H9 (cell line): ENCODE results near the gene FHL2. TPM values are rescaled to one million over a fixed set of nuclear protein-coding genes. Genes with fewer than 3 reads are reported as not detected.

ENCODE experiments used
- DNase-seq: peaks from one replicate; pipeline ENCODE4 v3.0.0-alpha.2; 2017
- H2AFZ ChIP-seq: one replicate; pipeline ENCODE4 v1.6.1; 2013; ENCODE audit warnings: mild to moderate bottlenecking, low read length, control low read depth, moderate library complexity
- H2AK5ac ChIP-seq: 2 replicates; pipeline ENCODE4 v1.6.1; 2013; ENCODE audit warnings: low read length, control low read depth, mixed read lengths; ENCODE audit not compliant: insufficient read length
- H2BK120ac ChIP-seq: one replicate; pipeline ENCODE4 v1.6.1; 2013; ENCODE audit warnings: low read depth, mild to moderate bottlenecking, low read length, control low read depth, inconsistent platforms; ENCODE audit not compliant: poor library complexity, severe bottlenecking
- H2BK12ac ChIP-seq: 2 replicates; pipeline ENCODE4 v1.6.1; 2013; ENCODE audit warnings: low read length, control low read depth, mixed read lengths, low read depth; ENCODE audit not compliant: insufficient read length
- H2BK15ac ChIP-seq: 2 replicates; pipeline ENCODE4 v1.6.1; 2013; ENCODE audit warnings: low read depth, low read length, control low read depth
- H2BK20ac ChIP-seq: one replicate; pipeline ENCODE4 v1.6.1; 2013; ENCODE audit warnings: low read depth, mild to moderate bottlenecking, low read length, control low read depth, inconsistent platforms; ENCODE audit not compliant: poor library complexity, severe bottlenecking
- H2BK5ac ChIP-seq: 2 replicates; pipeline ENCODE4 v1.6.1; 2013; ENCODE audit warnings: low read length, control low read depth, mixed read lengths; ENCODE audit not compliant: insufficient read length
- H3K14ac ChIP-seq: 2 replicates; pipeline ENCODE4 v1.6.1; 2013; ENCODE audit warnings: low read length, control low read depth; ENCODE audit not compliant: insufficient read depth
- H3K18ac ChIP-seq: 2 replicates; pipeline ENCODE4 v1.6.1; 2013; ENCODE audit warnings: low read depth, mild to moderate bottlenecking, mixed read lengths, low read length, control low read depth; ENCODE audit not compliant: insufficient read length
- H3K23ac ChIP-seq: 2 replicates; pipeline ENCODE4 v1.6.1; 2013; ENCODE audit warnings: low read length, control low read depth, mixed read lengths, low read depth; ENCODE audit not compliant: insufficient read length
- H3K23me2 ChIP-seq: 2 replicates; pipeline ENCODE4 v1.6.1; 2013; ENCODE audit warnings: low read depth, mild to moderate bottlenecking, mixed read lengths, low read length, control low read depth; ENCODE audit not compliant: insufficient read length, poor library complexity, severe bottlenecking
- H3K27ac ChIP-seq: 2 replicates; pipeline ENCODE4 v1.5.1; 2013; ENCODE audit warnings: low read length, control low read depth, mixed read lengths, low read depth; ENCODE audit not compliant: insufficient read length
- H3K27me3 ChIP-seq: 2 replicates; pipeline ENCODE4 v1.6.1; 2013; ENCODE audit warnings: low read length, control low read depth, inconsistent platforms; ENCODE audit not compliant: insufficient read depth
- H3K4ac ChIP-seq: 2 replicates; pipeline ENCODE4 v1.6.1; 2013; ENCODE audit warnings: low read depth, mild to moderate bottlenecking, control low read depth, inconsistent platforms, low read length, moderate library complexity
- H3K4me1 ChIP-seq: 2 replicates; pipeline ENCODE4 v1.6.1; 2013; ENCODE audit warnings: low read length, control low read depth, inconsistent platforms; ENCODE audit not compliant: insufficient read depth
- H3K4me2 ChIP-seq: 2 replicates; pipeline ENCODE4 v1.6.1; 2013; ENCODE audit warnings: low read length, control low read depth, mixed read lengths; ENCODE audit not compliant: insufficient read length, insufficient read depth
- H3K56ac ChIP-seq: 2 replicates; pipeline ENCODE4 v1.6.1; 2013; ENCODE audit warnings: low read depth, mild to moderate bottlenecking, mixed read lengths, low read length, control low read depth; ENCODE audit not compliant: insufficient read length
- H3K79me1 ChIP-seq: 2 replicates; pipeline ENCODE4 v1.6.1; 2013; ENCODE audit warnings: low read depth, mild to moderate bottlenecking, moderate library complexity, low read length, control low read depth, inconsistent platforms; ENCODE audit not compliant: insufficient read depth, poor library complexity, severe bottlenecking
- H3K79me2 ChIP-seq: 2 replicates; pipeline ENCODE4 v1.6.1; 2013; ENCODE audit warnings: low read length, control low read depth, inconsistent platforms; ENCODE audit not compliant: insufficient read depth
- H3K9ac ChIP-seq: 2 replicates; pipeline ENCODE4 v1.6.1; 2013; ENCODE audit warnings: low read length, control low read depth, mixed read lengths; ENCODE audit not compliant: insufficient read length; ENCODE audit errors: extremely low read depth
- H3K9me3 ChIP-seq: one replicate; pipeline ENCODE4 v1.6.1; 2013; ENCODE audit warnings: low read depth, low read length, inconsistent platforms; ENCODE audit not compliant: control insufficient read depth
- H3T11ph ChIP-seq: one replicate; pipeline ENCODE4 v1.6.1; 2013; ENCODE audit warnings: mild to moderate bottlenecking, low read length, control low read depth, inconsistent platforms
- H4K20me1 ChIP-seq: one replicate; pipeline ENCODE4 v1.6.1; 2013; ENCODE audit not compliant: control insufficient read depth, insufficient read length, insufficient read depth
- H4K5ac ChIP-seq: 2 replicates; pipeline ENCODE4 v1.6.1; 2013; ENCODE audit warnings: low read depth, mild to moderate bottlenecking, mixed read lengths, low read length, control low read depth; ENCODE audit not compliant: insufficient read length
- H4K8ac ChIP-seq: replicated peaks from 2 replicates; pipeline ENCODE4 v1.6.1; 2013; ENCODE audit warnings: low read length, control low read depth, mixed read lengths, low read depth; ENCODE audit not compliant: insufficient read length
- H4K91ac ChIP-seq: 2 replicates; pipeline ENCODE4 v1.6.1; 2013; ENCODE audit warnings: low read depth, mild to moderate bottlenecking, moderate library complexity, mixed read lengths, low read length, control low read depth; ENCODE audit not compliant: insufficient read length
- H3K27ac Mint-ChIP-seq, 3 experiments: 2 replicates in 2 of 3; 3 replicates in 1 of 3; pipeline ENCODE4 v1.8.0; 2020 to 2021; ENCODE audit warnings: mixed read lengths in 3 of 3, mild to moderate bottlenecking in 1 of 3, moderate library complexity in 1 of 3
- H3K27me3 Mint-ChIP-seq: 2 replicates; pipeline ENCODE4 v1.8.0; 2021; ENCODE audit warnings: low read depth, mild to moderate bottlenecking, moderate library complexity, mixed read lengths
- H3K36me3 Mint-ChIP-seq, 3 experiments: 2 replicates in 2 of 3; 3 replicates in 1 of 3; pipeline ENCODE4 v1.8.0; 2020 to 2021; ENCODE audit warnings: low read depth in 3 of 3, mixed read lengths in 3 of 3; ENCODE audit not compliant: insufficient read depth in 1 of 3
- H3K4me1 Mint-ChIP-seq, 2 experiments: 2 replicates each; pipeline ENCODE4 v1.8.0; 2020; ENCODE audit warnings: mixed read lengths in 2 of 2
- H3K4me3 Mint-ChIP-seq, 2 experiments: 2 replicates in 1 of 2; 3 replicates in 1 of 2; pipeline ENCODE4 v1.8.0; 2020 to 2021; ENCODE audit warnings: mild to moderate bottlenecking in 2 of 2, mixed read lengths in 2 of 2, moderate library complexity in 1 of 2
- H3K9me3 Mint-ChIP-seq, 2 experiments: 2 replicates in 1 of 2; 3 replicates in 1 of 2; pipeline ENCODE4 v1.8.0; 2020; ENCODE audit warnings: mild to moderate bottlenecking in 2 of 2, mixed read lengths in 2 of 2, moderate library complexity in 1 of 2
- WGBS: extraction: QIAGEN DNeasy Blood & Tissue Kit; methylation state at CpG from one replicate; pipeline ENCODE4 v1.1.7; 2013; ENCODE audit warnings: missing lambda C conversion rate, low lambda C conversion rate, mixed read lengths; ENCODE audit not compliant: insufficient read length; ENCODE audit errors: extremely low coverage; 5-methylcytosine and 5-hydroxymethylcytosine counted together
- total RNA-seq: library from RNA; stranded (reverse); gene quantifications from 2 replicates; pipeline ENCODE4 v1.2.1, GENCODE V29; 2021
- TF ChIP-seq, protein P1 (sequence below): fragments of 200-600 bp; sonication (generic); conservative IDR thresholded peaks from 3 replicates; pipeline ENCODE4 v1.8.0; 2021; ENCODE audit warnings: antibody characterized with exemption, mild to moderate bottlenecking

Gene FHL2
- total RNA-seq, 1 experiment from 2014 or later = 34.9 TPM

DNA sequence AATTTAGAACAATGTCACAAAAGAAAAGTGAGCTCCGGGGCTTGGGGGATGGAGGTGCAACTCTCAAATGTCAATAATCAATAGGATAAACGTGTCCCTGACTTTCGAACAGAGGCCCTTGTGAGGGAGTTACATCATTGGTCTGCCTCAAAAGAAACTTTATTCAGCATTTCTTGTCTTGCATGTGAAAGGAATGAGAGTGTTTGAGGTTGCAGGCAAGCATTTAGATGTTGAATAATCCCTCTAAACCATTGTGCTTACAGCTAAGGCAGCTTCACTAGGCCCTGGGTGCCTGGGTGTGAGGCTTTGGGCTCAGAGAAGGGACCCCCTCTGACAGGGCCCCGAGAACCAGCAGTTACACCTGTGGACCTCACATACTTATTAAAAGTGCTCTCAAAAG is 28.6 kb upstream of the FHL2 start:
- no peaks in the 10 kb centered on the region for H4K20me1 ChIP-seq
- no peak overlapping the region for H3T11ph ChIP-seq
- no peak overlapping the region for H3K23ac ChIP-seq
- H3K4me2 ChIP-seq = no peak overlapping the region
- H3K4me3 Mint-ChIP-seq = peak overlapping the region in 1 of 2 experiments; percentile 1; a peak in 1 of 5 replicates
- H4K91ac ChIP-seq = no peak overlapping the region
- H3K9ac ChIP-seq = no peak overlapping the region
- H3K79me1 ChIP-seq = no peaks in the 10 kb centered on the region
- no peak overlapping the region for H2BK120ac ChIP-seq
- H3K23me2 ChIP-seq = no peaks in the 10 kb centered on the region
- peaks cover 3% of the 10 kb centered on the region; the same call in 1 of the 2 replicates for H3K4me1 ChIP-seq
- H2BK12ac ChIP-seq = no peak overlapping the region
- no peak overlapping the region for H2AK5ac ChIP-seq
- peaks cover 4% of the 10 kb centered on the region for H3K27me3 Mint-ChIP-seq
- no CpG with 5 or more reads among the region's 4 CpGs for whole genome bisulfite sequencing
- H2BK5ac ChIP-seq = no peak overlapping the region
- H3K56ac ChIP-seq = no peak overlapping the region
- H3K14ac ChIP-seq = no peak overlapping the region
- no peaks in the 10 kb centered on the region for H3K79me2 ChIP-seq
- no peak overlapping the region for H4K5ac ChIP-seq
- peaks cover 0 to 16% (median 0%) of the 10 kb centered on the region in 3 experiments; a peak in 3 of 7 replicates for H3K36me3 Mint-ChIP-seq
- no peak for DNase-seq
- H3K27ac Mint-ChIP-seq = peak overlapping the region in 2 of 3 experiments; percentile 35 to 93; a peak in 4 of 7 replicates
- H3K18ac ChIP-seq = no peak overlapping the region
- H3K9me3 Mint-ChIP-seq = peaks cover 3% of the 10 kb centered on the region in 2 experiments; a peak in 2 of 5 replicates
- no peaks in the 10 kb centered on the region for H3K9me3 ChIP-seq
- no peak overlapping the region for H2BK15ac ChIP-seq
- H3K27ac ChIP-seq = no peak overlapping the region
- H4K8ac ChIP-seq = no peak overlapping the region
- no peak overlapping the region for H3K4ac ChIP-seq
- TF ChIP-seq, protein P1, sequence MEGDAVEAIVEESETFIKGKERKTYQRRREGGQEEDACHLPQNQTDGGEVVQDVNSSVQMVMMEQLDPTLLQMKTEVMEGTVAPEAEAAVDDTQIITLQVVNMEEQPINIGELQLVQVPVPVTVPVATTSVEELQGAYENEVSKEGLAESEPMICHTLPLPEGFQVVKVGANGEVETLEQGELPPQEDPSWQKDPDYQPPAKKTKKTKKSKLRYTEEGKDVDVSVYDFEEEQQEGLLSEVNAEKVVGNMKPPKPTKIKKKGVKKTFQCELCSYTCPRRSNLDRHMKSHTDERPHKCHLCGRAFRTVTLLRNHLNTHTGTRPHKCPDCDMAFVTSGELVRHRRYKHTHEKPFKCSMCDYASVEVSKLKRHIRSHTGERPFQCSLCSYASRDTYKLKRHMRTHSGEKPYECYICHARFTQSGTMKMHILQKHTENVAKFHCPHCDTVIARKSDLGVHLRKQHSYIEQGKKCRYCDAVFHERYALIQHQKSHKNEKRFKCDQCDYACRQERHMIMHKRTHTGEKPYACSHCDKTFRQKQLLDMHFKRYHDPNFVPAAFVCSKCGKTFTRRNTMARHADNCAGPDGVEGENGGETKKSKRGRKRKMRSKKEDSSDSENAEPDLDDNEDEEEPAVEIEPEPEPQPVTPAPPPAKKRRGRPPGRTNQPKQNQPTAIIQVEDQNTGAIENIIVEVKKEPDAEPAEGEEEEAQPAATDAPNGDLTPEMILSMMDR = no peak
- no peaks in the 10 kb centered on the region for H3K27me3 ChIP-seq
- peaks cover 33 to 34% of the 10 kb centered on the region in 2 experiments for H3K4me1 Mint-ChIP-seq
- H2BK20ac ChIP-seq = no peak overlapping the region
- H2AFZ ChIP-seq = no peak overlapping the region
